Right renal pelvis (tissue), 4 donors: ENCODE measurements around the gene ARHGEF2. TPM values are rescaled to one million over a fixed set of nuclear protein-coding genes. Genes with fewer than 3 reads are reported as not detected.
"Not testable (repeated sequence)": the region's sequence is repeated elsewhere in the genome, so short reads cannot be mapped to it uniquely, and the experiment has no call there.

ENCODE experiments used
- DNase-seq, 4 donors: peaks; one replicate each; pipeline ENCODE4 v3.0.0-alpha.2; 2013; ENCODE audit warnings: low read depth in 4 of 4, low spot score in 3 of 4, missing footprints in 1 of 4
- polyA plus RNA-seq, 4 donors: library from polyadenylated mRNA; unstranded; fragments of 120-200 nt; gene quantifications; one replicate each; pipeline ENCODE4 v1.2.1, GENCODE V29; 2013; ENCODE audit not compliant: insufficient read length in 4 of 4

The ARHGEF2 gene
- polyA plus RNA-seq, 4 donors = 75.9 to 86.8 (median 80.2) TPM

GRCh38 chr1:155946633-155947219 lies 31.6 kb downstream of the ARHGEF2 start:
- DNase-seq = no peak

- no peak for DNase-seq
Measured at GRCh38 chr1:155944444-155944799, 33.9 kb downstream of the ARHGEF2 start.

GRCh38 chr1:155942578-155943141 lies 35.7 kb downstream of the ARHGEF2 start:
- DNase-seq = no peak

GRCh38 chr1:155941845-155942531 lies 36.4 kb downstream of the ARHGEF2 start:
- DNase-seq = no peak

GRCh38 chr1:155940993-155941844 lies 37.1 kb downstream of the ARHGEF2 start, which contains the start of gene RXFP4:
TSS of gene RXFP4 (plus strand) at chr1:155941638. CDS start at chr1:155941710, 72 bp downstream.
- no peak for DNase-seq

GRCh38 chr1:155940482-155940992 lies 37.8 kb downstream of the ARHGEF2 start:
- no peak for DNase-seq

GRCh38 chr1:155938220-155938627 lies 40.1 kb downstream of the ARHGEF2 start:
- DNase-seq = peak in 3 of 4 donors; percentile 46 to 65 (median 61)

GRCh38 chr1:155934936-155935590 lies 43.3 kb downstream of the ARHGEF2 start:
- no peak for DNase-seq

GRCh38 chr1:155934097-155934935 lies 44.0 kb downstream of the ARHGEF2 start, which contains the start of gene KHDC4:
TSS of gene KHDC4 (minus strand) at chr1:155934413. CDS start at chr1:155934373, 40 bp downstream.
- DNase-seq = peak; percentile 93 to 99 (median 98)

GRCh38 chr1:155933591-155934096 lies 44.7 kb downstream of the ARHGEF2 start:
- DNase-seq = no peak

GRCh38 chr1:155932487-155932886 lies 45.9 kb downstream of the ARHGEF2 start:
- no peak for DNase-seq

- DNase-seq = no peak
Measured at GRCh38 chr1:155932081-155932480, 46.3 kb downstream of the ARHGEF2 start.

- DNase-seq = no peak
Measured at GRCh38 chr1:155931332-155932038, 46.9 kb downstream of the ARHGEF2 start.

- DNase-seq = not testable (repeated sequence)
Measured at GRCh38 chr1:155930725-155931124, 47.6 kb downstream of the ARHGEF2 start.

- no peak for DNase-seq
Measured at GRCh38 chr1:155929057-155929456, 49.3 kb downstream of the ARHGEF2 start.

- DNase-seq = no peak
Measured at GRCh38 chr1:155925506-155925905, 52.8 kb downstream of the ARHGEF2 start.

GRCh38 chr1:155920717-155921116 lies 57.6 kb downstream of the ARHGEF2 start:
- no peak for DNase-seq

GRCh38 chr1:155919801-155920200 lies 58.5 kb downstream of the ARHGEF2 start:
- no peak for DNase-seq
